ENCODE measurements around the gene GABRA4. TPM values are rescaled to one million over a fixed set of nuclear protein-coding genes. Genes with fewer than 3 reads are reported as not detected.
A peak's percentile ranks its signal among the peaks of the same experiment; 100 is the strongest.

The GABRA4 gene
- total RNA-seq, 1 experiment from 2014 or later, result not detected

GRCh38 chr4:46994007-46994405 is 625 bp upstream of the GABRA4 start:
- H2BK5ac ChIP-seq (ENCODE audit: insufficient read length, low read length), result no peak overlapping the region
- H2BK20ac ChIP-seq (ENCODE audit: low read depth, low read length, poor library complexity, severe bottlenecking), result no peak overlapping the region
- Mint-ChIP-seq H3K4me3 (peak overlapping the region; percentile 72 to 90), H3K9me3 (no peaks in the 10 kb centered on the region), H3K36me3 (ENCODE audit: insufficient read depth in 1 of 3, low read depth in 3 of 3) (no peaks in the 10 kb centered on the region; a peak in 1 of 7 replicates), H3K27ac (no peak overlapping the region), H3K4me1 (peaks cover 14 to 18% of the 10 kb centered on the region in 2 experiments), H3K27me3 (ENCODE audit: low read depth) (peaks cover 85% of the 10 kb centered on the region)
- no peak overlapping the region for H3K4ac ChIP-seq (ENCODE audit: low read depth, low read length)
- H3K4me2 ChIP-seq (ENCODE audit: insufficient read depth, insufficient read length, low read length), result peak overlapping the region; percentile 91
- H2BK15ac ChIP-seq (ENCODE audit: low read depth, low read length), result no peak overlapping the region
- no peak overlapping the region for H3K18ac ChIP-seq (ENCODE audit: insufficient read length, low read depth, low read length)
- H3K9ac ChIP-seq (ENCODE audit: extremely low read depth, insufficient read length, low read length), result no peak overlapping the region
- H4K20me1 ChIP-seq (ENCODE audit: control insufficient read depth, insufficient read depth, insufficient read length), result no peaks in the 10 kb centered on the region
- H3T11ph ChIP-seq (ENCODE audit: low read length), result no peak overlapping the region
- no peak overlapping the region for H4K91ac ChIP-seq (ENCODE audit: insufficient read length, low read depth, low read length)
- H3K79me2 ChIP-seq (ENCODE audit: insufficient read depth, low read length), result no peaks in the 10 kb centered on the region
- H4K8ac ChIP-seq (replicated peaks; ENCODE audit: insufficient read length, low read depth, low read length), result no peak overlapping the region
- WGBS (ENCODE audit: extremely low coverage, insufficient read length, low lambda C conversion rate), result no CpG with 5 or more reads among the region's 14 CpGs
- H2BK12ac ChIP-seq (ENCODE audit: insufficient read length, low read depth, low read length), result no peak overlapping the region
- H2AFZ ChIP-seq (ENCODE audit: low read length), result no peak overlapping the region
- H2AK5ac ChIP-seq (ENCODE audit: insufficient read length, low read length), result no peak overlapping the region
- peaks cover 40% of the 10 kb centered on the region; the same call in 1 of the 2 replicates for H3K27me3 ChIP-seq (ENCODE audit: insufficient read depth, low read length)
- H3K23me2 ChIP-seq (ENCODE audit: insufficient read length, low read depth, low read length, poor library complexity, severe bottlenecking), result peaks cover 14% of the 10 kb centered on the region
- TF ChIP-seq CTCF (conservative IDR thresholded peaks at IDR 0.05), result no peak
- H3K56ac ChIP-seq (ENCODE audit: insufficient read length, low read depth, low read length), result no peak overlapping the region
- no peaks in the 10 kb centered on the region for H3K79me1 ChIP-seq (ENCODE audit: insufficient read depth, low read depth, low read length, poor library complexity, severe bottlenecking)
- H3K27ac ChIP-seq (ENCODE audit: insufficient read length, low read depth, low read length), result no peak overlapping the region
- no peaks in the 10 kb centered on the region for H3K9me3 ChIP-seq (ENCODE audit: control insufficient read depth, low read depth, low read length)
- H3K14ac ChIP-seq (ENCODE audit: insufficient read depth, low read length), result no peak overlapping the region
- peaks cover 3% of the 10 kb centered on the region; the same call in 1 of the 2 replicates for H3K4me1 ChIP-seq (ENCODE audit: insufficient read depth, low read length)
- no peak for DNase-seq
- H4K5ac ChIP-seq (ENCODE audit: insufficient read length, low read depth, low read length), result no peak overlapping the region
- H3K23ac ChIP-seq (ENCODE audit: insufficient read length, low read depth, low read length), result no peak overlapping the region
- no peak overlapping the region for H2BK120ac ChIP-seq (ENCODE audit: low read depth, low read length, poor library complexity, severe bottlenecking)
